Glomerular endothelial cell (primary cell): ENCODE results near the gene TOMT. TPM values are rescaled to one million over a fixed set of nuclear protein-coding genes. Genes with fewer than 3 reads are reported as not detected.

ENCODE experiments used
- DNase-seq: peaks from one replicate; pipeline ENCODE4 v3.0.0-alpha.2; 2011; ENCODE audit warnings: low read depth, low spot score; ENCODE audit errors: extremely low read depth
- total RNA-seq: library from RNA; depleted of rRNA; stranded (reverse); fragments of >200 nt; gene quantifications from 2 replicates; pipeline ENCODE4 v1.2.3, GENCODE V29; 2015

TOMT gene
- total RNA-seq, 1 donor from 2014 or later, result not detected

- no peak for DNase-seq
Observed at GRCh38 chr11:72157131-72157530, 51.4 kb downstream of the TOMT start.

Other genes starting within 250 kb of the TOMT start
- gene DEFB131B, start 227.5 kb upstream of the TOMT start, total RNA-seq, result not detected in 2 replicates
- 2.5 and 8.3 TPM in 2 replicates for gene XNDC1N, start 177.3 kb upstream of the TOMT start, total RNA-seq
- gene RNF121, start 176.9 kb upstream of the TOMT start, total RNA-seq, result 30.5 and 31.4 TPM in 2 replicates
- 3.7 and 14.8 TPM in 2 replicates for gene IL18BP, start 107.0 kb upstream of the TOMT start, total RNA-seq
- 120 and 200 TPM in 2 replicates for gene NUMA1, start 25.4 kb upstream of the TOMT start, total RNA-seq
- gene LRRC51, start 25.1 kb upstream of the TOMT start, total RNA-seq, result 3.4 and 7.8 TPM in 2 replicates
- 135 and 150 TPM in 2 replicates for gene LAMTOR1, start 2.6 kb upstream of the TOMT start, total RNA-seq
- gene ANAPC15, start 6.8 kb downstream of the TOMT start, total RNA-seq, result 27.0 and 28.8 TPM in 2 replicates
- not detected in 2 replicates for gene FOLR3, start 29.8 kb downstream of the TOMT start, total RNA-seq
- 1.2 TPM in 1 of 2 replicates, not detected in the other for gene FOLR1, start 86.2 kb downstream of the TOMT start, total RNA-seq
- not detected in 2 replicates for gene FOLR2, start 110.9 kb downstream of the TOMT start, total RNA-seq
- gene INPPL1, start 118.8 kb downstream of the TOMT start, total RNA-seq, result 77.3 and 111 TPM in 2 replicates
- gene PHOX2A, start 138.3 kb downstream of the TOMT start, total RNA-seq, result not detected in 2 replicates